Neutrophil (primary cell): ENCODE measurements around the gene OTOS.

ENCODE experiments used
- H3K27ac ChIP-seq: fragments of 200-600 bp; sonication (generic); 2 replicates; pipeline ENCODE4 v1.5.1; 2016; ENCODE audit warnings: mild to moderate bottlenecking, moderate library complexity
- H3K27me3 ChIP-seq: fragments of 200-600 bp; sonication (generic); 2 replicates; pipeline ENCODE4 v1.6.0; 2016; ENCODE audit warnings: mild to moderate bottlenecking
- H3K36me3 ChIP-seq: fragments of 200-600 bp; sonication (generic); 2 replicates; pipeline ENCODE4 v1.5.1; 2017
- H3K4me1 ChIP-seq, 2 experiments: fragments of 200-600 bp in 1 of 2; sonication (generic) in 1 of 2; 1 replicate in 1 of 2; 2 replicates in 1 of 2; pipeline versions ENCODE4 v1.5.1 to v1.6.1; 2013 to 2016; ENCODE audit warnings: low read depth in 1 of 2, low read length in 1 of 2, mild to moderate bottlenecking in 1 of 2, moderate library complexity in 1 of 2; ENCODE audit not compliant: control insufficient read depth in 1 of 2, insufficient read depth in 1 of 2
- H3K4me3 ChIP-seq, 2 experiments: fragments of 200-600 bp in 1 of 2; sonication (generic) in 1 of 2; 1 replicate in 1 of 2; 2 replicates in 1 of 2; pipeline ENCODE4 v1.5.1; 2013 to 2016; ENCODE audit warnings: low read depth in 1 of 2, low read length in 1 of 2, mild to moderate bottlenecking in 1 of 2, moderate library complexity in 1 of 2
- H3K9me3 ChIP-seq: fragments of 200-600 bp; sonication (generic); 2 replicates; pipeline ENCODE4 v1.5.1; 2016
- TF ChIP-seq, protein P1 (sequence below): fragments of 200-600 bp; sonication (generic); IDR thresholded peaks from 2 replicates; pipeline ENCODE4 v1.5.1; 2016; ENCODE audit warnings: antibody characterized with exemption

OTOS gene

GRCh38 chr2:240109386-240109785 lies 31.1 kb downstream of the OTOS start:
- TF ChIP-seq, protein P1, sequence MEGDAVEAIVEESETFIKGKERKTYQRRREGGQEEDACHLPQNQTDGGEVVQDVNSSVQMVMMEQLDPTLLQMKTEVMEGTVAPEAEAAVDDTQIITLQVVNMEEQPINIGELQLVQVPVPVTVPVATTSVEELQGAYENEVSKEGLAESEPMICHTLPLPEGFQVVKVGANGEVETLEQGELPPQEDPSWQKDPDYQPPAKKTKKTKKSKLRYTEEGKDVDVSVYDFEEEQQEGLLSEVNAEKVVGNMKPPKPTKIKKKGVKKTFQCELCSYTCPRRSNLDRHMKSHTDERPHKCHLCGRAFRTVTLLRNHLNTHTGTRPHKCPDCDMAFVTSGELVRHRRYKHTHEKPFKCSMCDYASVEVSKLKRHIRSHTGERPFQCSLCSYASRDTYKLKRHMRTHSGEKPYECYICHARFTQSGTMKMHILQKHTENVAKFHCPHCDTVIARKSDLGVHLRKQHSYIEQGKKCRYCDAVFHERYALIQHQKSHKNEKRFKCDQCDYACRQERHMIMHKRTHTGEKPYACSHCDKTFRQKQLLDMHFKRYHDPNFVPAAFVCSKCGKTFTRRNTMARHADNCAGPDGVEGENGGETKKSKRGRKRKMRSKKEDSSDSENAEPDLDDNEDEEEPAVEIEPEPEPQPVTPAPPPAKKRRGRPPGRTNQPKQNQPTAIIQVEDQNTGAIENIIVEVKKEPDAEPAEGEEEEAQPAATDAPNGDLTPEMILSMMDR = no peak
- Histone ChIP-seq H3K4me1 (no peaks in the 10 kb centered on the region), H3K36me3 (no peaks in the 10 kb centered on the region), H3K4me3 (no peak overlapping the region), H3K27me3 (peaks cover 24% of the 10 kb centered on the region), H3K27ac (no peak overlapping the region), H3K9me3 (no peaks in the 10 kb centered on the region)

DNA sequence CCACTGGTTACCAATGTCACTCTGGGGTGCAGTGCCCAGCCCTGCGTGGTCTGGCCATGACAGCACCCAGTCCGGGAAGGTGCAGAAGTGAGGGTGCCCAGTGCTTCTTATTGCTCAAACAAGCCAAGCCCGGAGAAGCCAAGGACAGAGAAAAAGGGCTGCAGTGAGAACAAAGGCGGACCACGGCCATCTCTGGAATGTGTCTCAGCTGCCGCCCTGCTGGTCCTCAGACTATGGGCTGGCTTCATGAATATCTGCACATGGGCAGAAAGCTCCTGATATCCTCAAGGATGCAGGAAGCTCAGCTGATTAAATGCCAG lies 33.0 kb downstream of the OTOS start:
- no peak overlapping the region for H3K4me3 ChIP-seq
- H3K4me1 ChIP-seq = no peaks in the 10 kb centered on the region
- H3K36me3 ChIP-seq = no peaks in the 10 kb centered on the region
- no peak overlapping the region for H3K27ac ChIP-seq
- peaks cover 6% of the 10 kb centered on the region for H3K27me3 ChIP-seq
- TF ChIP-seq, protein P1 = no peak
- no peaks in the 10 kb centered on the region for H3K9me3 ChIP-seq

DNA sequence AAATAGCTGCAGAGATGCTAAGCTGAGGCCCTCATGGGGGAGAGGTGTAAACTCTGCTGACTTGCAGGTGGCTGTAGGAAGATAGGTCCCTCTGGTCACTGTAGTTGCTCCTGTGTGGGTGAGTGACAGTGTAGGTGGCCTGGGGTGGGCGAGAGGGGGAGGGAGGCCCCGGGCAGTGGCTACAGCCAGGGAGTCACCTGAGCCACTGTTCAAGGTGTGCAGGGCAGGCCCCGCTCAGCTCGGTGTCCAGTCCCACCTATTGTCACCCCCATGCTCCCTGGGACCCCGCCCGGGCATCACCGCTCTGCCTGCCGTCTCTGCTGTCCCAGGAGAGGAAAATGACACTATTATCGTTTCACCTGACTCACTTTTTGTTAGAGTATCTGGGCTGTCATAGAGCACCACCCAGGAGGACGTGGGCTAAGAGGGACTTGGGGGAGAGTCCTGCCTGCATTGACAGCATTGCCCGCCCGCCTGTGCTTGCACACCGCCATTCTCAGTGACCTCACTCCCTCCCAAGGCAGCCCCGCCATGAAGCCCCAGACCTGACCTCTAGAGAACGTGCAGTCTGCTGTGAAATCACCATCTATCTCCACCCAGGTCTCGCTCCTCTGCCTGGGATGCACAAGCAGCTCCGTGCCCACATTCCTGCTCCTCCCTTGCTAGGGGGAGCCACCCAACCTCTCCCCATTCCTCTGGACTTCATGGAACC lies 33.5 kb downstream of the OTOS start:
- Histone ChIP-seq H3K4me3 (no peak overlapping the region), H3K36me3 (no peaks in the 10 kb centered on the region), H3K4me1 (no peaks in the 10 kb centered on the region), H3K27me3 (peaks cover 6% of the 10 kb centered on the region), H3K27ac (no peak overlapping the region), H3K9me3 (no peaks in the 10 kb centered on the region)
- TF ChIP-seq, protein P1 = no peak

- Histone ChIP-seq H3K36me3 (no peaks in the 10 kb centered on the region), H3K27ac (no peak overlapping the region), H3K4me3 (no peak overlapping the region), H3K4me1 (no peaks in the 10 kb centered on the region), H3K9me3 (no peaks in the 10 kb centered on the region), H3K27me3 (peaks cover 10% of the 10 kb centered on the region)
- TF ChIP-seq, protein P1 = no peak
Observed at GRCh38 chr2:240105982-240106381, 34.5 kb downstream of the OTOS start.

DNA sequence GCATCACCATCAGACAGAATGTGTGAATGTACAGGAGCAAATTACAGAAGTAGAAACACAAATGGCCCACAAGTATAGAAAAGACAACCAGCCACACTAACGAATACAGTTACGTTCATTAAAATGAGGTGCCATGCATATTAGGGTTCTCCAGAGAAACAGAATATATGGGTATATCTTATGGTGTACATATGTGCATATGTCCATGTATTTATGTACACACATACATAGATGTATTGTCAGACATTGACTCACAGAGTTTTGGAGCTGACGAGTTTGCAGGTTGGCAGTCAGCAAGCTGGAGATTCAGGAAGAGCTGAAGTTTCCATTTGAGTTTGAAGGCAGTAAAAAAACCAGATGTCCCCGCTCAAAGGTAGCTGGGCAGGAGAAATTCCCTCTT lies 37.3 kb downstream of the OTOS start:
- Histone ChIP-seq H3K4me3 (no peak overlapping the region), H3K27ac (no peak overlapping the region), H3K9me3 (no peaks in the 10 kb centered on the region), H3K36me3 (no peaks in the 10 kb centered on the region), H3K4me1 (no peaks in the 10 kb centered on the region), H3K27me3 (peaks cover 33% of the 10 kb centered on the region)
- TF ChIP-seq, protein P1 = no peak
